ENCODE measurements around the gene MAN2B1.
A peak's percentile ranks its signal among the peaks of the same experiment; 100 is the strongest.
"Not testable (repeated sequence)": the region's sequence is repeated elsewhere in the genome, so short reads cannot be mapped to it uniquely, and the experiment has no call there.

The MAN2B1 gene

DNA sequence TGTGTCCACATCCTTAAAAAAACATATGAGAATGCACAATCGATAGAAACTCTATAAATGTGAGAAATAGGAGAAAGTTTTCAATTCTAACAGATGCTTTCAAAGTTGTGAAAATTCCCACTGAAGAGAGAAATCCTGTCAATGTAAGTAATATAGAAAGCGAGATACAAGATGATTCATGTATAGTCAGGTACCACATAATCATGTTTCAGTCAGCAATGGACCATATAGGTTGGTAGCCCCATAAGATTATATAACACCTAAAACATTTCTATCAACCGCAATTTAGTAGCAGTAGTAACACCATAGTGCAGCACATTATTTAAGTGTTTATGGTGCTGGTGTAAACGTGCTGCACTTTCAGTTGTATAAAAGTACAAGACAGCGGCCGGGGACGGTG is 37.3 kb downstream of the MAN2B1 start:
- no peak for DNase-seq
- in situ Hi-C loops (cut with MboI; ENCODE audit: low pct_unique_long_range_greater_than_20kb, low sequenced_read_pairs), result no loop called here

DNA sequence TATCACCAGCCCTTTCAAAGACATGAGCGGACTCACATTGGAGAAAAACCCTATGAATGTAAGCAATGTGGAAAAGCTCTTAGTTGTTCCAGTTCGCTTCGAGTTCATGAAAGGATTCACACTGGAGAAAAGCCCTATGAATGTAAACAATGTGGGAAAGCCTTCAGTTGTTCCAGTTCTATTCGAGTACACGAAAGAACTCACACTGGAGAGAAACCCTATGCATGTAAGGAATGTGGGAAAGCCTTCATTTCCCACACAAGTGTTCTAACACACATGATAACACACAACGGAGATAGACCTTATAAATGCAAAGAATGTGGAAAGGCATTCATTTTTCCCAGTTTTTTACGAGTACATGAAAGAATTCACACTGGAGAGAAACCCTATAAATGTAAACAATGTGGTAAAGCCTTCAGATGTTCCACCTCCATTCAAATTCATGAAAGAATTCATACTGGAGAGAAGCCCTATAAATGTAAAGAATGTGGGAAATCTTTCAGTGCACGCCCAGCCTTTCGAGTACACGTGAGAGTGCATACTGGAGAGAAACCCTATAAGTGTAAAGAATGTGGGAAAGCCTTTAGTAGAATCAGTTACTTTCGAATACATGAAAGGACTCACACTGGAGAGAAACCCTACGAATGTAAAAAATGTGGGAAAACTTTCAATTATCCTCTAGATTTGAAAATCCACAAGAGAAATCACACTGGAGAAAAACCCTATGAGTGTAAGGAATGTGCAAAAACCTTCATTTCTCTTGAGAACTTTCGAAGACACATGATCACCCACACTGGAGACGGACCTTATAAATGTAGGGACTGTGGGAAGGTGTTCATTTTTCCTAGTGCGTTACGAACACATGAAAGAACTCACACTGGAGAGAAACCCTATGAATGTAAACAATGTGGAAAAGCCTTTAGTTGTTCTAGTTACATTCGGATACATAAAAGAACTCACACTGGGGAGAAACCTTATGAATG is 38.2 kb downstream of the MAN2B1 start:
- in situ Hi-C loops (cut with MboI; ENCODE audit: low pct_unique_long_range_greater_than_20kb, low sequenced_read_pairs), result no loop called here
- peak; percentile 26 for DNase-seq

DNA sequence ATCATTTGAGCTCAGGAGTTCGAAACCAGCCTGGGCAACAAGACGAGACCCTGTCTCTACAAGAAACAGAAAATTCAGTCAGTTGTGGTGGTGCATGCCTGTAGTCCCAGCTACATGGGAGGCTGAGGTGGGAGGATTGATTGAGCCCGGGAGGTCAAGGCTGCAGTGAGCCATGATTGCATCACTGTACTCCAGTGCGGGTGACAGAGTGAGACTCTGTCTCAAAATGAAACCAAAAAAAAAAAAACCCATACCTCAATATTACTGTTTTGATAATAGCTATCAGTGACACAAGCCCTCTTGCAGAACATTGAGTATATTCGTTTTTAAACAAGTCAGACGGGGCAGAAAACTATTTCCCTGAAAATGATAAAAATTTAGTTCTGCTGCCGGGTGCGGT is 39.6 kb downstream of the MAN2B1 start:
- in situ Hi-C loops (cut with MboI; ENCODE audit: low pct_unique_long_range_greater_than_20kb, low sequenced_read_pairs), result no loop called here
- no peak for DNase-seq

DNA sequence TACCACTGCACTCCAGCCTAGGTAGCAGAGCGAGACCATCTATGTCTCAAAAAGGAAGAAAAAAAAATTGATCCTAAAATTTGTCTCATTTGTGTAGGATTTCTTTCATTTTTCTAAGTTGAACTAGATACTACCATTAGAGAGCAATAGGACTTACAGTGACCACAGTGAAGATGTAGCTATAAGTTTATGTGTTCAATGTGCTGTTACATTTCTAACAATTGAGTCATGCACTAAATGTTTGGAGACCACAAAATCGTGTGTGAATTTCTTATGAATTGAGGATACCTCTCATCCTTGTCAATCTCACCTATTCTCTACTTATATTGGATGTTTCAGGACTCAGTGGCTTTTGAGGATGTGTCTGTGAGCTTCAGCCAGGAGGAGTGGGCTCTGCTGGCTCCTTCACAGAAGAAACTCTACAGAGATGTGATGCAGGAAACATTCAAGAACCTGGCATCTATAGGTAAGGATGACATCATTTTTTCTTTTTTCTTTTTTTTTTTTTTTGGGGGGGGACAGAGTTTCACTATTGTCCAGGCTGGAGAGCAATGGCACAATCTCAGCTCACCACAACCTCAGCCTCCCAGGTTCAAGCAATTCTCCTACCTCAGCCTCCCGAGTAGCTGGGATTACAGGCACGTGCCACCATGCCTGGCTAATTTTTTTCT is 43.0 kb downstream of the MAN2B1 start:
- no peak for DNase-seq
- in situ Hi-C loops (cut with MboI; ENCODE audit: low pct_unique_long_range_greater_than_20kb, low sequenced_read_pairs), result no loop called here

DNA sequence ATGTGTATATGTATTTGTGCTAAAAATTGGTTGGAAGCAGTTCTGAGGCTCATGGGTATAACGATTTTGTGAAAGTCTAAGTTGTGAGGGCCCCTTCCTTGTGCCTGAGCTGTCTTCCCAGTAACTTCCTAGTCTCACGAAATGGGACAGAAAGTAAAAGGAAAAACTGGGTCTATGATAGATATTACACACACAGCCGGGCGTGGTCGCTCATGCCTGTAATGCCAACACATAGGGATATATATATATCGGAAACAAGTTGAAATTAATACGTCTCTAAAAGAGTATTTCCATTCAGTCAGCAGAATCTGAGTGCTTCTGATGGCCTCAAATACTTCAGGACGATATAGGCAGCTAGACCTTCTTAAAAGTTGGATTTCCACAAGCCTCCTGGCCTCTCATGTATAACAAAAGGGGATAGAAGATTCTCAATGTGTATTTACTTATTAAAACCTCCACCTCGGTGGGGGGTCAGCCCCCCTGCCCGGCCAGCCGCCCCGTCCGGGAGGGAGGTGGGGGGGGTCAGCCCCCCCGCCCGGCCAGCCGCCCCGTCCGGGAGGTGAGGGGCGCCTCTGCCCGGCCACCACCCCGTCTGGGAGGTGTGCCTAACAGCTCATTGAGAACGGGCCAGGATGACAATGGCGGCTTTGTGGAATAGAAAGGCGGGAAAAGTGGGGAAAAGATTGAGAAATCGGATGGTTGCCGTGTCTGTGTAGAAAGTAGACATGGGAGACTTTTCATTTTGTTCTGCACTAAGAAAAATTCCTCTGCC is 45.1 kb downstream of the MAN2B1 start:
- DNase-seq; in situ Hi-C loops (cut with MboI; ENCODE audit: low pct_unique_long_range_greater_than_20kb, low sequenced_read_pairs): not testable (repeated sequence)

DNA sequence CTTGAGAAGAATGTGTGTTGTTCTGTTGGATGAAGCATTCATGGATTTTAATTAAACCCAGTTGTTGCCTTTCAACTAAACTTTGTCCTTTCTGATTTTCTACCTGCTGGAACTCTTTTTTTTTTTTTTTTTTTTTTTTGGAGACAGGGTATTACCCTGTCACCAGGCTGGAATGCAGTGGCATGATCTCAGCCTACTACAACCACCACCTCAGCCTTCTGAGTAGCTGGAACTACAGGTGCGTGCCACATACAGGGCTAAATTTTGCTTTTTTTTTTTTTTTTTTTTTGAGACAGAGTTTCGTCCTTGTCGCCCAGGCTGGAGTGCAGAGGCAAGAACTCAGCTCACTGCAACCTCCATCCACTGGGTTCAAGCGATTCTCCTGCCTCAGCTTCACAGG is 48.9 kb downstream of the MAN2B1 start:
- in situ Hi-C loops (cut with MboI; ENCODE audit: low pct_unique_long_range_greater_than_20kb, low sequenced_read_pairs), result no loop called here
- no peak for DNase-seq

DNA sequence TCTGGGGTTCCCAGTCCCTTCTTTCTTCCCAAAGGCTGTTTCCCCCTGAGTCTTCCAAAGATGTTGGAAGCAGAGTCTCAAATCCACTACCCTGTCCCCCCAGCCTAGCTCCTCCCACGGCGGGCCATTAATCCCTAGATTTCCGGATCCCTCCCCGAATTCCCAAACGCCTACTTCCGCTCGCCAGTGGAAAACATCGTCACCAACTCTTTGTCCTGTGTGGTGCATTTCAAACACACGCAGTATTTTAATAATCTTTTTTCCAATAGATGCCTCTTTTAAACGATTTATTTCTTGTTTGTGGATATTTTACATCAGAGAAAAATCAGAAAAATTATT is 55.2 kb downstream of the MAN2B1 start:
- in situ Hi-C loops (cut with MboI; ENCODE audit: low pct_unique_long_range_greater_than_20kb, low sequenced_read_pairs), result no loop called here
- DNase-seq, result no peak

DNA sequence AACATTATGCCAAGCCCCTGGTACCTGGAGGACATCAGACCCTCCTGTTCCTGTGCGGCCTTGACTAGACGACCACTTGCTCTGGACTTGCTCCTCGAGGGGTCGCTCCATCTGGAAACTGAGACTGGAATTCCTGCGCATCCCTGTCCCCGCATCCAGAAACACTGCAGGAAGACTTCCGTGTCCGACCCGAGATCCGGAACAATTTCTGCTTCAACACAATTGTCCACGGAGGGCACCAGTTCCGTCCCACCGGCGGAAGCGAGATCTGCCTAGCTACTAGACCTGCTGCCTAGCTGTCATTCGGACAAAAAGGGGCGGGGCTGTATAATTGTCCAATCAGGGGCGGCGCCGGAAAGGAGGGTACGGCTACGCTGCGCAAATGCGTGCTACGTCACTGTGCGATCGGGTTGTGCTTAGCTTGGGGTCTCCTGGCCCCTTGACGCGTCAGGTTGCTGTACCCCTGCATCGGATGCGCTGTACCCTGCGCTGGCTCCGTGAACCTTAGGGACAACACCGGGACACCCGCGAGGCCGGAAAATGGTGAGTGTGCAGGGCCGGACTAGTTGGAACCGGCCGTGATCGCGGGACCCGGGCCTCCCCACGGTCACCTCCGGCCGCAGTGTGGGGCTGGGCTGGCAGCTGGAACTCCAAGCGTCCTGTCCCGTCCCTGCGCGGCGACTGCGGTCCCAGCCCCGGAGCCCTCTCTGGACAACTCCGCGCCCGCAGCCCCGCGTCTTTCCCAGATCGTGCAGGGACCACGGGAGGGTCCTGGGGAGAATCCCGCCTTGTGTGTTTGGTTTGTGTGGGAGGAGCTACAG is 55.8 kb downstream of the MAN2B1 start, which contains the start of the genes ZNF490 and ZNF791:
Gene ZNF490 (minus strand): TSS at position 274 of the 821 bp plus-strand sequence. CDS start 133 bp downstream, at position 141.
Gene ZNF791 (plus strand): TSS at position 381 of the 821 bp plus-strand sequence. CDS start 160 bp downstream, at position 541.
- peak; percentile 97 for DNase-seq
- in situ Hi-C loops (cut with MboI; ENCODE audit: low pct_unique_long_range_greater_than_20kb, low sequenced_read_pairs), result no loop called here

DNA sequence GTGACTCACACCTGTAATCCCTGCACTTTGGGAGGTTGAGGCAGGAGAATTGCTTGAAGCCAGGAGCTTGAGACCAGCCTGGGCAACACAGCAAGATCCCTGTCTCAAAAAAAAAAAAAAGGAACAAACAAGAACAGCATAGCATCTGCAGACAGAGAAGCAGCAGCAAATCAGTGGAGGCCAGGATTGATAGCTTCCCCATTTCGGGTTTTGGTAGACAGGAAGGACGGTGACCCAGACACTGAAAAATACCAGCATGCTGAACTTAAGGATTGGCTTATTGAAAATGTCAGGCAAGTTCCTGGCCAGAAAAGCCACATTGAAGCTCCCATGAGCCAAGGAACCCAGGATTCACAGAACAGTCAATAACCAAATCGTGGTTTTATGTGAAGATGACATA is 58.9 kb downstream of the MAN2B1 start:
- in situ Hi-C loops (cut with MboI; ENCODE audit: low pct_unique_long_range_greater_than_20kb, low sequenced_read_pairs), result no loop called here
- peak; percentile 28 for DNase-seq

DNA sequence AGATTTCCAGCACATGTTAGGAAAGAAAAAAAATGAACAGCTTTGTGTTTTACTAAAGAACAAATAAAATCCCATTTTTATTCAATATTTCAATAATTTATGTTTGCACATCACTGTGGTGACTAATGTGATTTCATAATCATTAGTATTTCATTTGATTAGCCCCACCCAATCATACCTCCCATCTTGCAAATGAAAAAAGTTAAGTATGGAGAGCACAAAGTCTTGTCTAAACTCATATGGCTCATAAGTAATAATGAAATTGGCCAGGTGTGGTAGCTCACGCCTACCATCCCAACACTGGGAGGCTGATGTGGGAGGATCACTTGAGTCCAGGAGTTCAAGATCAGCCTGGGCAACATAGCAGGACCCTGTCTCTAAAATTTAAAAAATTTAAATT is 59.7 kb downstream of the MAN2B1 start:
- in situ Hi-C loops (cut with MboI; ENCODE audit: low pct_unique_long_range_greater_than_20kb, low sequenced_read_pairs), result no loop called here
- DNase-seq, result no peak

DNA sequence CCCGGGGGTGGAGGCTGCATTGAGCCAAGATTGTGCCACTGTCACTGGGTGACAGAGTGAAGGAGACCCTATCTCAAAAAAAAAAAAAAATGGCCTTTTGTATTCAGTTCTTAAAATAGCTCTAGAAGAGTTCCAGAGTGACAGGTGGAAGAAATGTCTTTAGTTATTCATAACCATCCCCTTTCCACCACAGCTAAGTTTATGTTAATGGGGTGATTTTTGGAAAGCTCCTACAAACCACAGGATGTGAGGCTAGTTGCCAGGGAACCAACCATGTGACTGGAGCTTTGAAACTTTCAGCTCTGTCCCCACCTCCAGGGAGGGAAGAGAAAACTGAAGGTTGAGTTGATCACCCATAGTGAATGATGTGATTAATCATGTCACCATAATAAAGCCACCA is 62.8 kb downstream of the MAN2B1 start:
- in situ Hi-C loops (cut with MboI; ENCODE audit: low pct_unique_long_range_greater_than_20kb, low sequenced_read_pairs), result no loop called here
- DNase-seq, result peak; percentile 22

DNA sequence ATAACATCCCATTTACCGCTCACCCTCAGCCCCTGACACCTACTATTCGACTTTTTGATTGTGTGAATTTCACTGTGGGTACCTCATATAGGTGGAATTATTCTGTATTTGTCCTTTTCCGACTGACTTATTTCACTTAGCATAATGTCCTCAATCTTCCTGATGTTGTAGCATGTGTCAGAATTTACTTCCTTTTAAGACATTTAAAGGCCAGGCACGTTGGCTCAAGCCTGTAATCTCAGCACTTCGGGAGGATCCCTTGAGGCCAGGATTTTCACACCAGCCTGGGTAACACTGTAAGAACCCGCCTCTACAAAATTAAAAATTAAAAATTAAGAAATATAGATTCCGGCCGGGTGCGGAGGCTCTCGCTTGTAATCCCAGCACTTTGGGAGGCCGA is 68.9 kb downstream of the MAN2B1 start:
- in situ Hi-C loops (cut with MboI; ENCODE audit: low pct_unique_long_range_greater_than_20kb, low sequenced_read_pairs), result no loop called here
- DNase-seq, result no peak

DNA sequence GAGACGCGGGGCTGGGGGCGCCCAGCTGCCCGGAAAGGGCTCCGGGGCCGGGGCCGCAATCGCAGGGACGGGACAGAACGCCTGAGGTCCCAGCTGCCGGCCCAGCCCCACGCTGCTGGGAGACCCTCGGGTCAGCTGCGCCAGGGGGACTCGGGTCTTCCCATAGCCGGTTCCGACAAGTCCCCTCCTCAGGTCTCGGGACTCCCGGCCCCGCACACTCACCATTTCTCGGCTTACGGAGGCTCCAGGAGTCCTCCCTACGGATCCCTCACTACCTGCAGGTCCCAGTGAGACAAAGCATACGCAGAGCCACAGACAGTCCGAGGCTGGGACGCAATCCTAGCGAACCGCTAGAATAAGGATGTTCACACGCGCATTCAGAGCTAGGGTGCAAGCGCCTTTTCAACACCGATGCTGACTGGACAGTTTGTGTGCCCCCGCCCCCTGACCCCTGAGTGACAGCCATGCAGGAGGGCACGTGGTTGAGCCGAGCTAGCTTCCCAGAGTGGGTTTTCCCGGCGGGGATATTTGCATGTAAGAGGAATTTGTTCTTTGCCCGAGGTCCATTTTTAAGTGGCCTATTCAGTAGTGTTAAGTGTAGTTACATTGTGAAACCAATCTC is 69.5 kb downstream of the MAN2B1 start:
- in situ Hi-C loops (cut with MboI; ENCODE audit: low pct_unique_long_range_greater_than_20kb, low sequenced_read_pairs), result no loop called here
- DNase-seq, result no peak

Measured in KBM-7 (cell line).